Nasal cavity respiratory epithelium epithelial cell of viscerocranial mucosa (primary cell): ENCODE measurements around the gene ID1. TPM values are rescaled to one million over a fixed set of nuclear protein-coding genes. Genes with fewer than 3 reads are reported as not detected.

Experiments used
- total RNA-seq: library from RNA; depleted of rRNA; stranded (reverse); fragments of >200 nt; gene quantifications from 2 replicates; pipeline ENCODE4 v1.2.3, GENCODE V29; 2014

ID1 gene, protein sequence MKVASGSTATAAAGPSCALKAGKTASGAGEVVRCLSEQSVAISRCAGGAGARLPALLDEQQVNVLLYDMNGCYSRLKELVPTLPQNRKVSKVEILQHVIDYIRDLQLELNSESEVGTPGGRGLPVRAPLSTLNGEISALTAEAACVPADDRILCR
- 248 and 435 TPM in 2 replicates for total RNA-seq

DNA sequence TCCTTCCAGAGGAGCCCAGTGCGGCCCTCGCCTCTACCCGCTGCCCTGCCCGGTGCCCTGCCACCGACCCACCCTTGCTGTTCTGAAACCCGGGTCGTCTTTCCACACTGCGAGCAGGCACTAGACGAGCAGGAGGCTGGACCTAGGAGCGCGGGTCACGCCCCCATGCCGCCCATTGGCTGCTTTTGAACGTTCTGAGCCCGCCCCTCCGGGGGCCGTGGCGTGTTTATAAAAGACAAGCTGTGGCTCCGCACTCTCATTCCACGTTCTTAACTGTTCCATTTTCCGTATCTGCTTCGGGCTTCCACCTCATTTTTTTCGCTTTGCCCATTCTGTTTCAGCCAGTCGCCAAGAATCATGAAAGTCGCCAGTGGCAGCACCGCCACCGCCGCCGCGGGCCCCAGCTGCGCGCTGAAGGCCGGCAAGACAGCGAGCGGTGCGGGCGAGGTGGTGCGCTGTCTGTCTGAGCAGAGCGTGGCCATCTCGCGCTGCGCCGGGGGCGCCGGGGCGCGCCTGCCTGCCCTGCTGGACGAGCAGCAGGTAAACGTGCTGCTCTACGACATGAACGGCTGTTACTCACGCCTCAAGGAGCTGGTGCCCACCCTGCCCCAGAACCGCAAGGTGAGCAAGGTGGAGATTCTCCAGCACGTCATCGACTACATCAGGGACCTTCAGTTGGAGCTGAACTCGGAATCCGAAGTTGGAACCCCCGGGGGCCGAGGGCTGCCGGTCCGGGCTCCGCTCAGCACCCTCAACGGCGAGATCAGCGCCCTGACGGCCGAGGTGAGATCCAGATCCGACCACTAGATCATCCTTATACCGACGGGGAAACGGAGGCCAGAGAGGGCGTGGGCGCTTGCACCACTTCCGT, at the start of gene ID1:
TSS of gene ID1 (plus strand) at position 259 of the 871 bp plus-strand sequence. CDS start at position 358, 99 bp downstream.

GRCh38 chr20:31637660-31638059, 32.6 kb downstream of the ID1 start, which contains the start of gene COX4I2:
Gene COX4I2 (plus strand): TSS chr20:31637912. CDS start chr20:31639018, 1,106 bp downstream.

Other genes with a start within 250 kb of the ID1 start
- not detected in 2 replicates for gene DEFB118, start 236.7 kb upstream of the ID1 start, total RNA-seq
- not detected in 2 replicates for gene DEFB119, start 214.7 kb upstream of the ID1 start, total RNA-seq
- not detected in 2 replicates for gene DEFB121, start 199.1 kb upstream of the ID1 start, total RNA-seq
- not detected in 2 replicates for gene DEFB123, start 164.7 kb upstream of the ID1 start, total RNA-seq
- gene DEFB124, start 130.2 kb upstream of the ID1 start, total RNA-seq: not detected in 2 replicates
- not detected in 2 replicates for gene REM1, start 130.0 kb upstream of the ID1 start, total RNA-seq
- gene HM13, start 90.8 kb upstream of the ID1 start, total RNA-seq: 52.3 and 82.9 TPM in 2 replicates
- gene COX4I2, start 32.6 kb downstream of the ID1 start, total RNA-seq: not detected in 2 replicates
- gene BCL2L1, start 117.6 kb downstream of the ID1 start, total RNA-seq: 113 and 138 TPM in 2 replicates
- 2.6 and 3.1 TPM in 2 replicates for gene TPX2, start 134.0 kb downstream of the ID1 start, total RNA-seq
- not detected in 2 replicates for gene MYLK2, start 214.1 kb downstream of the ID1 start, total RNA-seq
- not detected in 2 replicates for gene FOXS1, start 240.3 kb downstream of the ID1 start, total RNA-seq